SK-N-MC (cell line): Measurements from ENCODE around the gene ZFHX2.

ENCODE experiments used
- EZH2 ChIP-seq: fragments of 200-600 bp; sonication (generic); IDR thresholded peaks from one replicate; pipeline ENCODE4 v1.6.1; 2017; ENCODE audit warnings: antibody characterized with exemption
- POLR2AphosphoS5 ChIP-seq: IDR thresholded peaks from 2 replicates; pipeline ENCODE4 v1.6.1; 2012; ENCODE audit warnings: mild to moderate bottlenecking, low read depth, low read length, borderline replicate concordance

DNA sequence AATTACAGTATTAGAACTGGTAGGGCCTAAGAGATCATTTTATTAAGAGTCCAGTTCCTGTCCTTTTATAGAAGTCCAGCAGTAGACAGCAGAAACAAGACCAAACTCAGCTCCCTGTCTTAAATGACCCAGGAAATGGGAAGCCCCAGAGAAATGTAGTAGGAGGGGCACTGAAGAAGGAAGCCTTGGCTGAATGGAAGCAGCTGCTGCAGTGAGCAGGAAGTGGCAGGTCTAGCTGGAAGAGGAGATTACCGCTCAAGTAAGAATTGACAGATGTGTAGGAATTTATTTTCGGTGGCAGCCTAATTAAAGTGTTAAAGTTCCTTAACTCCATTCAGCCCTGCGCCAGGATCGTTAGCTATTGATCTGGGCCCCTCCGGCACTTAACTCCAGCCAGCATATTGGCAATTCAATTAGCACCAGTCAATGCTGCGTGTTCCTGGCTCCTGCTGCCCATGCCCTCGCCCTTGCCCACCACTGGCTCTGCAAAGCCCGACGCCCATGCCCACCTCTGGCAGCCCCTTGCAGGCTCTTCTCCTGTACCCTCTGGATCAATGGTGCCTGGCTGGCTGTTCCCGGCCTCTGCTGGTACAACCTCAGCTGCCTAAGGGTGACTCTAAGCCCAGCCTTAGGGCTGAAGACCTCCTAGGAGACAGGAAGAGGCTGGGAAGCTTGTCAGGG is 21.1 kb downstream of the ZFHX2 start:
- no peak for TF ChIP-seq EZH2
- no peak for TF ChIP-seq POLR2AphosphoS5
